DND-41 (cell line): ENCODE results near the gene SPATA6.

Experiments used
- EZH2 ChIP-seq: IDR thresholded peaks from 3 replicates; pipeline ENCODE4 v1.6.1; 2012; ENCODE audit warnings: borderline replicate concordance, low read depth, mild to moderate bottlenecking, moderate library complexity, low read length, inconsistent platforms; ENCODE audit not compliant: severe bottlenecking
- TF ChIP-seq, protein P1 (sequence below): IDR thresholded peaks from 2 replicates; pipeline ENCODE4 v1.5.1; 2012; ENCODE audit warnings: borderline replicate concordance, low read length, moderate library complexity, mild to moderate bottlenecking; ENCODE audit not compliant: poor library complexity, severe bottlenecking; ENCODE audit errors: extremely low read depth

DNA sequence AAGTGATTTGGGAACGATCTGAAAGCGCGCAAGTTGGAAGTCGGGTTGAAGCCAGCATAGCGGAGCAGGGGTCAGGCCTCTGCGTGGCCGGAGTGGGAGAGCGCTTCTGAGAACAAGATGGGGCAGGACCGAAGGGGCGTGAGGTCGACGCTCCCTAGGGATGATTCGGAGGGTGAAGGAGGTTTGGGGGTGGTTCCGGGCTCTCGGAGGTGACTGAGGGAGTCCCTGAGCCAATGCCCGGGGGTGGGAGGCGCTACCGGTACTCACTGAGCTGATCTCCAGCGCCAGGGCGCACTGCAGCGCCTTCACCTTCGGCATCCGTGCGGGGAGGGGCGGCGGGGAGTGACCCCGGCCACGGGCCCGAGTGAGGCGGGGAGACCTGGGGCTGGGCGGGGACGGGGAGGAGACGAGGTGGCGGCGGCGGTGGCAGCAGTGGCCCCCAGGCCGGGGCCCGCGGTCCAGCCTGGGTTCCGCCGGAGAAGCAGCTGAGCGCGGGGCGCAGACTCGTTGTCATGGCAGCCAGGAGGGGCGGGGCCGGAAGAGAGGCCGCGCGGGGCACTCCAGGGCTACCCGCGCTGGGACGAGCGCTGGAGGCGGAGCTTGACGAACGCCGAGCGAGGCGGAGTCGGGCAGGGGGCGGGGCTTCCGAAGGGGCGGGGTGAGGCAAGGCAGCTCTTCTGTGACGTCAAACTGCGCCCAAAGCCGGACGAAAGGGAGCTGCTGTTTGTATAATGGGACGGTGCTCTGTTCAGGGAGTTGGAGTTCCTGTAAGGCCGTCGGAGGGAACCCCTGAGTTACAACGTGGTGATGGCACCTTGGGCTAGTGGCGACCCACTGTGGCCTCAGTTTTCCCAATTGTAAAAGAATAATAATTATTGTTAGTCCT lies at the start of gene SPATA6:
- TF ChIP-seq, protein P1, sequence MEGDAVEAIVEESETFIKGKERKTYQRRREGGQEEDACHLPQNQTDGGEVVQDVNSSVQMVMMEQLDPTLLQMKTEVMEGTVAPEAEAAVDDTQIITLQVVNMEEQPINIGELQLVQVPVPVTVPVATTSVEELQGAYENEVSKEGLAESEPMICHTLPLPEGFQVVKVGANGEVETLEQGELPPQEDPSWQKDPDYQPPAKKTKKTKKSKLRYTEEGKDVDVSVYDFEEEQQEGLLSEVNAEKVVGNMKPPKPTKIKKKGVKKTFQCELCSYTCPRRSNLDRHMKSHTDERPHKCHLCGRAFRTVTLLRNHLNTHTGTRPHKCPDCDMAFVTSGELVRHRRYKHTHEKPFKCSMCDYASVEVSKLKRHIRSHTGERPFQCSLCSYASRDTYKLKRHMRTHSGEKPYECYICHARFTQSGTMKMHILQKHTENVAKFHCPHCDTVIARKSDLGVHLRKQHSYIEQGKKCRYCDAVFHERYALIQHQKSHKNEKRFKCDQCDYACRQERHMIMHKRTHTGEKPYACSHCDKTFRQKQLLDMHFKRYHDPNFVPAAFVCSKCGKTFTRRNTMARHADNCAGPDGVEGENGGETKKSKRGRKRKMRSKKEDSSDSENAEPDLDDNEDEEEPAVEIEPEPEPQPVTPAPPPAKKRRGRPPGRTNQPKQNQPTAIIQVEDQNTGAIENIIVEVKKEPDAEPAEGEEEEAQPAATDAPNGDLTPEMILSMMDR = no peak
- TF ChIP-seq EZH2 = no peak
